Right atrium auricular region (tissue), 2 donors: ENCODE measurements around the gene FHAD1. TPM values are rescaled to one million over a fixed set of nuclear protein-coding genes. Genes with fewer than 3 reads are reported as not detected.

Experiments
- DNase-seq: peaks from one replicate; pipeline ENCODE4 v3.0.0-alpha.2; 2019; ENCODE audit warnings: low spot score
- H3K27ac ChIP-seq, 2 donors: fragments of 200-600 bp; sonication (generic); 1 replicate in 1 of 2; 2 replicates in 1 of 2; pipeline ENCODE4 v1.5.1; 2016 to 2019
- H3K27me3 ChIP-seq, 2 donors: fragments of 200-600 bp; sonication (generic); one replicate each; pipeline versions ENCODE4 v1.5.1 to v1.6.0; 2017 to 2019
- H3K36me3 ChIP-seq: fragments of 200-600 bp; sonication (generic); one replicate; pipeline ENCODE4 v1.5.1; 2016
- H3K4me1 ChIP-seq, 2 donors: fragments of 200-600 bp; sonication (generic); one replicate each; pipeline versions ENCODE4 v1.5.1 to v1.6.0; 2017 to 2019
- H3K4me3 ChIP-seq, 2 donors: fragments of 200-600 bp; sonication (generic); 1 replicate in 1 of 2; 2 replicates in 1 of 2; pipeline ENCODE4 v1.5.1; 2017 to 2019; ENCODE audit warnings: mild to moderate bottlenecking in 1 of 2, moderate library complexity in 1 of 2
- H3K9me3 ChIP-seq, 2 donors: fragments of 200-600 bp; sonication (generic); one replicate each; pipeline ENCODE4 v1.5.1; 2019
- CTCF ChIP-seq, 2 donors: fragments of 200-600 bp; sonication (generic); IDR thresholded peaks; one replicate each; pipeline ENCODE4 v1.5.1; 2019; ENCODE audit warnings: antibody characterized with exemption in 2 of 2
- total RNA-seq, 2 donors: library from RNA; depleted of rRNA; stranded (reverse); fragments of >200 nt; gene quantifications; one replicate each; pipeline ENCODE4 v1.1.0, GENCODE V29; 2016

The FHAD1 gene
- total RNA-seq, 2 donors from 2014 or later, result not detected

GRCh38 chr1:15204931-15205330 is 42.1 kb upstream of the FHAD1 start:
- no peak for DNase-seq
- Histone ChIP-seq H3K36me3 (no peaks in the 10 kb centered on the region), H3K4me3 (no peak overlapping the region), H3K9me3 (no peaks in the 10 kb centered on the region), H3K4me1 (peaks cover 0 to 5% of the 10 kb centered on the region in 2 donors), H3K27ac (no peak overlapping the region), H3K27me3 (no peaks in the 10 kb centered on the region)
- TF ChIP-seq CTCF (IDR thresholded peaks at IDR 0.05), result no peak

GRCh38 chr1:15205586-15206346 is 41.3 kb upstream of the FHAD1 start:
- Histone ChIP-seq H3K27ac (no peak overlapping the region), H3K27me3 (no peaks in the 10 kb centered on the region), H3K4me1 (peaks cover 0 to 12% of the 10 kb centered on the region in 2 donors), H3K4me3 (no peak overlapping the region), H3K36me3 (no peaks in the 10 kb centered on the region), H3K9me3 (no peaks in the 10 kb centered on the region)
- DNase-seq, result no peak
- TF ChIP-seq CTCF (IDR thresholded peaks at IDR 0.05), result no peak

GRCh38 chr1:15206418-15207030 is 40.5 kb upstream of the FHAD1 start:
- Histone ChIP-seq H3K4me1 (peaks cover 0 to 12% of the 10 kb centered on the region in 2 donors), H3K27ac (no peak overlapping the region), H3K4me3 (no peak overlapping the region), H3K36me3 (no peaks in the 10 kb centered on the region), H3K9me3 (no peaks in the 10 kb centered on the region), H3K27me3 (no peaks in the 10 kb centered on the region)
- TF ChIP-seq CTCF (IDR thresholded peaks at IDR 0.05), result no peak
- DNase-seq, result no peak

GRCh38 chr1:15207031-15207828 is 39.8 kb upstream of the FHAD1 start:
- TF ChIP-seq CTCF (IDR thresholded peaks at IDR 0.05), result no peak
- Histone ChIP-seq H3K9me3 (no peaks in the 10 kb centered on the region), H3K36me3 (no peaks in the 10 kb centered on the region), H3K27ac (no peak overlapping the region), H3K4me3 (no peak overlapping the region), H3K27me3 (no peaks in the 10 kb centered on the region), H3K4me1 (peaks cover 0 to 12% of the 10 kb centered on the region in 2 donors)
- no peak for DNase-seq

- Histone ChIP-seq H3K27ac (no peak overlapping the region), H3K36me3 (no peaks in the 10 kb centered on the region), H3K4me1 (peaks cover 0 to 12% of the 10 kb centered on the region in 2 donors), H3K9me3 (no peaks in the 10 kb centered on the region), H3K4me3 (no peak overlapping the region), H3K27me3 (no peaks in the 10 kb centered on the region)
- no peak for DNase-seq
- TF ChIP-seq CTCF (IDR thresholded peaks at IDR 0.05), result no peak
These were observed 39.1 kb upstream of the FHAD1 start for GRCh38 chr1:15207829-15208429.
